Osteocyte (in vitro differentiated cells): Measurements from ENCODE around the gene DENND1A. TPM values are rescaled to one million over a fixed set of nuclear protein-coding genes. Genes with fewer than 3 reads are reported as not detected.

Source experiments
- DNase-seq: peaks from one replicate; pipeline ENCODE4 v3.0.0; 2021; ENCODE audit warnings: mixed read lengths; ENCODE audit not compliant: unreplicated experiment; ENCODE audit errors: extremely low spot score
- H3K27ac Mint-ChIP-seq: one replicate; pipeline ENCODE4 v1.8.0; 2021; ENCODE audit warnings: mild to moderate bottlenecking, mixed read lengths; ENCODE audit not compliant: unreplicated experiment
- H3K27me3 Mint-ChIP-seq: one replicate; pipeline ENCODE4 v1.8.0; 2021; ENCODE audit warnings: mixed read lengths; ENCODE audit not compliant: unreplicated experiment
- H3K36me3 Mint-ChIP-seq: one replicate; pipeline ENCODE4 v1.8.0; 2021; ENCODE audit warnings: mixed read lengths; ENCODE audit not compliant: unreplicated experiment
- H3K4me1 Mint-ChIP-seq: one replicate; pipeline ENCODE4 v1.8.0; 2021; ENCODE audit warnings: mixed read lengths; ENCODE audit not compliant: unreplicated experiment
- H3K4me3 Mint-ChIP-seq: one replicate; pipeline ENCODE4 v1.8.0; 2021; ENCODE audit warnings: mild to moderate bottlenecking, moderate library complexity, mixed read lengths; ENCODE audit not compliant: unreplicated experiment
- H3K9me3 Mint-ChIP-seq: one replicate; pipeline ENCODE4 v1.8.0; 2021; ENCODE audit warnings: mixed read lengths; ENCODE audit not compliant: unreplicated experiment
- CTCF ChIP-seq: fragments of 200-600 bp; sonication (generic); IDR thresholded peaks from 2 replicates; pipeline ENCODE4 v1.5.0; 2021; ENCODE audit warnings: antibody characterized with exemption, mild to moderate bottlenecking, moderate library complexity
- total RNA-seq: library from RNA; stranded (reverse); gene quantifications from 2 replicates; pipeline ENCODE4 v1.2.1, GENCODE V29; 2021

Gene DENND1A
- total RNA-seq, 1 donor from 2014 or later, result 19.8 TPM

DNA sequence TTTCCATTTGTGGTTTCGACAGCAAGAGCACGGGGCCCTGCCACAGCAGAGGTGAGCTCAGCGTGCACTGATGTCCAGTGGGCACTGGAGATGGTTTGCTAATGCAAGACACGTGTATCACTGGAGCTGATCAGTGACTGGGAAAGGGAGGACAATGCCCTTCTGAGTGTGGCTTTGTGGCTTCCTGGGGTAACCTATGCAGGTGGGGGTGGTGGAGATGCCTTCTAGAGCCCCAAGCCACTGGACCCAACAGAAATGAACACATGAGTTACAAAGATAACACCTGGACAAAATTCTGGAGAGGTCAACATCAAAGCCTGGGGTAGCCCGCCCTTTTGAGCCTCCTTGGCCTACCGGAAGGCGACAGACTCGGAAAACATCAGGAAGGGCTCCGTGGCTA is 312.6 kb downstream of the DENND1A start:
- Mint-ChIP-seq H3K27me3 (no peaks in the 10 kb centered on the region), H3K4me1 (no peaks in the 10 kb centered on the region), H3K9me3 (no peaks in the 10 kb centered on the region), H3K4me3 (no peak overlapping the region), H3K27ac (no peak overlapping the region), H3K36me3 (no peaks in the 10 kb centered on the region)
- DNase-seq, result peak; percentile 66
- TF ChIP-seq CTCF, result no peak

DNA sequence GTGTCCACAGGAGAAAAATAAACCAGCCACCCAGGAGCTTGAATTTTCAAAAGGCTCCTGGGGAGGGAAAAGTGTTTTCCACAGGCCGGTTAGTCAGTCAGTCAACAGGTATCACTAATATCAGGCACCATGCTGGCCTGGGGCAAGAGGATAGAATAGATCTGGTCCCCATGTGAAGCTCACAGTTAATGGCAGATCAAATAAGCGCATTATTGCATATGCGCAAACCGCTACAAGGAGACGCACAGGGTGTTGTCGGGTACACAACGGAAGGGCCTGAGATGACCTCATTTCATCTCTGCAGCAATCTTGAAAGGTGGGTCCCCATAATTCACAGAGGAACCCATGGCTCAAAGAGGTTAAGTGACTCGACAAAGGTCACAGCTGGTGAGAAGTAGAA is 313.2 kb downstream of the DENND1A start:
- H3K27ac Mint-ChIP-seq, result no peak overlapping the region
- no peak overlapping the region for H3K4me3 Mint-ChIP-seq
- TF ChIP-seq CTCF, result no peak
- no peaks in the 10 kb centered on the region for H3K36me3 Mint-ChIP-seq
- H3K27me3 Mint-ChIP-seq, result no peaks in the 10 kb centered on the region
- peaks cover under 1% of the 10 kb centered on the region for H3K4me1 Mint-ChIP-seq
- DNase-seq, result peak; percentile 32
- H3K9me3 Mint-ChIP-seq, result no peaks in the 10 kb centered on the region

DNA sequence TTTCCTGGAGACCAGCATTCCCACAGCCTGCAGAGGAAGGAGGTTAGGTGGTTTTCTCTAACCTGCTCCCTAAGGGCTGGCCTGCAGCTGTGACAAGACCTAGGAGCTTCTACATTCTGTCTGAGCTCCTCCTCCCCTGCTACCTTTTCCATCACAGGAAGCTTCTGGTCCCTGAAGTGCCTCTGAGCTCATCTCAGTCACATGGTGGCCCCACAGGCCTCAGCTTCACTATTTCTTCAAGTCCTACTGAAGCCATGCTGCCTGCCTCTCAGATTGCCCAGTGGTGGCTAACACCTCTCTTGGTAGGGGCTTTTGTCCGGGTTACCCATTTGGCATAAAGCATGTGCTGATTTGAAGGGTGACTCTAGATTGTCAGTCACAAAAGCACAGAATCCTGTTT is 314.5 kb downstream of the DENND1A start:
- no peaks in the 10 kb centered on the region for H3K36me3 Mint-ChIP-seq
- H3K27me3 Mint-ChIP-seq, result no peaks in the 10 kb centered on the region
- H3K27ac Mint-ChIP-seq, result no peak overlapping the region
- H3K4me3 Mint-ChIP-seq, result no peak overlapping the region
- peaks cover 13% of the 10 kb centered on the region for H3K4me1 Mint-ChIP-seq
- peak; percentile 53 for DNase-seq
- TF ChIP-seq CTCF, result no peak
- no peaks in the 10 kb centered on the region for H3K9me3 Mint-ChIP-seq

- Mint-ChIP-seq H3K4me3 (no peak overlapping the region), H3K9me3 (no peaks in the 10 kb centered on the region), H3K4me1 (peaks cover 15% of the 10 kb centered on the region), H3K36me3 (no peaks in the 10 kb centered on the region), H3K27ac (no peak overlapping the region), H3K27me3 (no peaks in the 10 kb centered on the region)
- DNase-seq, result peak; percentile 10
- TF ChIP-seq CTCF, result no peak
Observed at GRCh38 chr9:123614306-123615263, 315.3 kb downstream of the DENND1A start.

DNA sequence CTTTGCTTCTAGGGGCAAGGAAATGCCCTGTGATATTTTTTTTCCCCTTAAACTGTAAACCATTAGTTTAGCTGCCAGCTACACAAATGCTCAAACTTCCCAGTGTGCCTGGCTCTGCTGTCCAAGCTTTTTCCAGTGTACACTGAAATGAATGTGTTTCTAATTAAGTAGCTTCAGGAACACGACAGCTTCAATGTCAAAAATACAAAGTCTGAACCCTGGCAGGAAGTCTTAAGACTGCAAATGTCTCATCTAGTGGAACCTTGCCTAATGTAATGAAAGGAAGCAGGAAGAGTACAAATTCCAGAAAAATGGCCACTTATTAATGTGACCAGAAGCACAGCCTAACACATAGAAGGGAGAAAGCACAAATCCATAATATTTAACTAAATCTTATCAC is 318.7 kb downstream of the DENND1A start:
- DNase-seq, result peak; percentile 13
- H3K27ac Mint-ChIP-seq, result peak overlapping the region; percentile 78

More for the DNA sequence above, 318.7 kb downstream of the DENND1A start:
- H3K27me3 Mint-ChIP-seq, result no peaks in the 10 kb centered on the region
- no peak for TF ChIP-seq CTCF
- peaks cover 10% of the 10 kb centered on the region for H3K36me3 Mint-ChIP-seq
- peaks cover 18% of the 10 kb centered on the region for H3K4me1 Mint-ChIP-seq
- H3K9me3 Mint-ChIP-seq, result no peaks in the 10 kb centered on the region
- no peak overlapping the region for H3K4me3 Mint-ChIP-seq
